Tibial artery (tissue), 4 donors: ENCODE data around the gene MCTP2.

ENCODE experiments used
- DNase-seq, 2 donors: peaks; one replicate each; pipeline ENCODE4 v3.0.0-alpha.2; 2019
- H3K27ac ChIP-seq, 2 donors: fragments of 200-600 bp; sonication (generic) in 1 of 2; 1 replicate in 1 of 2; 2 replicates in 1 of 2; pipeline ENCODE4 v1.5.1; 2018 to 2019; ENCODE audit warnings: mild to moderate bottlenecking in 1 of 2
- H3K27me3 ChIP-seq, 2 donors: fragments of 200-600 bp; sonication (generic) in 1 of 2; one replicate each; pipeline versions ENCODE4 v1.5.1 to v1.6.0; 2016 to 2019
- H3K36me3 ChIP-seq, 3 donors: fragments of 200-600 bp; sonication (generic) in 2 of 3; one replicate each; pipeline ENCODE4 v1.5.1; 2016 to 2019; ENCODE audit warnings: mild to moderate bottlenecking in 2 of 3
- H3K4me1 ChIP-seq, 4 donors: fragments of 200-600 bp; sonication (generic) in 2 of 4; 1 replicate in 3 of 4; 2 replicates in 1 of 4; pipeline ENCODE4 v1.5.1; 2016 to 2019
- H3K4me3 ChIP-seq, 2 donors: fragments of 200-600 bp; sonication (generic) in 1 of 2; 1 replicate in 1 of 2; 2 replicates in 1 of 2; pipeline ENCODE4 v1.5.1; 2018 to 2019; ENCODE audit warnings: mild to moderate bottlenecking in 2 of 2
- H3K9me3 ChIP-seq, 3 donors: fragments of 200-600 bp; sonication (generic) in 1 of 3; one replicate each; pipeline ENCODE4 v1.5.1; 2016 to 2019
- intact Hi-C: fragments of 100-400 bp; cut with DNase I; formaldehyde crosslinking; loops from one replicate; pipeline ENCODE4 v1.15.0; 2023; ENCODE audit warnings: low total_unique reads
- TF ChIP-seq, protein P1 (sequence below), 2 experiments: fragments of 200-600 bp in 1 of 2; fragments of 450-650 bp in 1 of 2; IDR thresholded peaks; one replicate each; pipeline ENCODE4 v1.5.1; 2017 to 2019; ENCODE audit warnings: antibody characterized with exemption in 2 of 2, mild to moderate bottlenecking in 1 of 2, moderate library complexity in 1 of 2

The MCTP2 gene

DNA sequence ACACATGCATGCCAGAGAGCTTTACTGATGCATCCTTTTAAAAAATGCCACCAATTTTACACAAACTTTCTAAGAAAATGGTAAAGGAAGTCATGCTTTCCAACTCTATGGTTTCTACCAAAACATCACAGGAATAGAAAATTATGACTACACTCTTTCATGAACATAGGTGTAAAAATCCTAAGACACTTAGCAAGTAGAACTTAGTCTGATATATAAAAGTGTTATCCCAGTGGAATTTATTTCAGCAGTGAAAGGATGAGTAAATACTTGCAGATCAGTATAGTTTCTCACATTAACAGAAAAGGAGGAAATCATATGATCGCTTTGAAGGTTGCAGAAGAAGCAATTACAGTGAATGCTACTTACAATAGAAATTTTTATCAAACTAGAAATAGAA is 43.4 kb downstream of the MCTP2 start:
- TF ChIP-seq, protein P1, sequence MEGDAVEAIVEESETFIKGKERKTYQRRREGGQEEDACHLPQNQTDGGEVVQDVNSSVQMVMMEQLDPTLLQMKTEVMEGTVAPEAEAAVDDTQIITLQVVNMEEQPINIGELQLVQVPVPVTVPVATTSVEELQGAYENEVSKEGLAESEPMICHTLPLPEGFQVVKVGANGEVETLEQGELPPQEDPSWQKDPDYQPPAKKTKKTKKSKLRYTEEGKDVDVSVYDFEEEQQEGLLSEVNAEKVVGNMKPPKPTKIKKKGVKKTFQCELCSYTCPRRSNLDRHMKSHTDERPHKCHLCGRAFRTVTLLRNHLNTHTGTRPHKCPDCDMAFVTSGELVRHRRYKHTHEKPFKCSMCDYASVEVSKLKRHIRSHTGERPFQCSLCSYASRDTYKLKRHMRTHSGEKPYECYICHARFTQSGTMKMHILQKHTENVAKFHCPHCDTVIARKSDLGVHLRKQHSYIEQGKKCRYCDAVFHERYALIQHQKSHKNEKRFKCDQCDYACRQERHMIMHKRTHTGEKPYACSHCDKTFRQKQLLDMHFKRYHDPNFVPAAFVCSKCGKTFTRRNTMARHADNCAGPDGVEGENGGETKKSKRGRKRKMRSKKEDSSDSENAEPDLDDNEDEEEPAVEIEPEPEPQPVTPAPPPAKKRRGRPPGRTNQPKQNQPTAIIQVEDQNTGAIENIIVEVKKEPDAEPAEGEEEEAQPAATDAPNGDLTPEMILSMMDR (IDR thresholded peaks at IDR 0.05) = no peak
- intact Hi-C loops = no loop called here
- no peak for DNase-seq
- Histone ChIP-seq H3K4me1 (no peaks in the 10 kb centered on the region), H3K9me3 (no peaks in the 10 kb centered on the region), H3K4me3 (no peak overlapping the region), H3K27me3 (no peaks in the 10 kb centered on the region), H3K27ac (no peak overlapping the region), H3K36me3 (no peaks in the 10 kb centered on the region)

- H3K27ac ChIP-seq = no peak overlapping the region
- H3K27me3 ChIP-seq = no peaks in the 10 kb centered on the region
- intact Hi-C loops = no loop called here
These were observed 46.1 kb downstream of the MCTP2 start for GRCh38 chr15:94277485-94277884.

DNA sequence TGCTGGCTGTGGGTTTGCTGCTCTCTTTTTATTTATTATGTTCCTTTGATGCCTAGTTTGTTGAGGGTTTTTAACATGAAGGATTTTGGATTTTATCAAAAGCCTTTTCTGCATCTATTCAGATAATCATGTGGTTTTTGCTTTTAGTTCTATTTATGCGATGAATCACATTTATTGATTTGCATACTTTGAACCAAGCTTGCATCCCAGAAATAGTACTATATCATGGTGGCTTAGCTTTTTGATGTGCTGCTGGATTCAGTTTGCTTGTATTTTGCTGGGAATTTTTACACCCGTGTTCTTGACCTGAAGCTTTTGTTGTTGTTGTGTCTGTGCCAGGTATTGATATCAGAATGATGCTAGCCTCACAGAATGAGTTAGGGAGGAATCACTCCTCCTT is 48.4 kb downstream of the MCTP2 start:
- intact Hi-C loops = no loop called here
- TF ChIP-seq, protein P1 (IDR thresholded peaks at IDR 0.05) = no peak

More at GRCh38 chr15:94277485-94277884, 46.1 kb downstream of the MCTP2 start:
- DNase-seq = no peak
- Histone ChIP-seq H3K4me1 (no peaks in the 10 kb centered on the region), H3K36me3 (no peaks in the 10 kb centered on the region), H3K9me3 (no peaks in the 10 kb centered on the region), H3K4me3 (no peak overlapping the region)
- TF ChIP-seq, protein P1 (IDR thresholded peaks at IDR 0.05) = no peak

GRCh38 chr15:94280301-94280700 is 48.9 kb downstream of the MCTP2 start:
- no peak overlapping the region for H3K4me3 ChIP-seq
- no peak for DNase-seq
- intact Hi-C loops = no loop called here
- no peak overlapping the region for H3K27ac ChIP-seq
- no peaks in the 10 kb centered on the region for H3K4me1 ChIP-seq
- no peaks in the 10 kb centered on the region for H3K9me3 ChIP-seq
- no peaks in the 10 kb centered on the region for H3K27me3 ChIP-seq
- TF ChIP-seq, protein P1 (IDR thresholded peaks at IDR 0.05) = no peak
- no peaks in the 10 kb centered on the region for H3K36me3 ChIP-seq

More for the DNA sequence above, 48.4 kb downstream of the MCTP2 start:
- Histone ChIP-seq H3K36me3 (no peaks in the 10 kb centered on the region), H3K9me3 (no peaks in the 10 kb centered on the region), H3K4me1 (no peaks in the 10 kb centered on the region), H3K4me3 (no peak overlapping the region), H3K27ac (no peak overlapping the region), H3K27me3 (no peaks in the 10 kb centered on the region)
- DNase-seq = no peak

DNA sequence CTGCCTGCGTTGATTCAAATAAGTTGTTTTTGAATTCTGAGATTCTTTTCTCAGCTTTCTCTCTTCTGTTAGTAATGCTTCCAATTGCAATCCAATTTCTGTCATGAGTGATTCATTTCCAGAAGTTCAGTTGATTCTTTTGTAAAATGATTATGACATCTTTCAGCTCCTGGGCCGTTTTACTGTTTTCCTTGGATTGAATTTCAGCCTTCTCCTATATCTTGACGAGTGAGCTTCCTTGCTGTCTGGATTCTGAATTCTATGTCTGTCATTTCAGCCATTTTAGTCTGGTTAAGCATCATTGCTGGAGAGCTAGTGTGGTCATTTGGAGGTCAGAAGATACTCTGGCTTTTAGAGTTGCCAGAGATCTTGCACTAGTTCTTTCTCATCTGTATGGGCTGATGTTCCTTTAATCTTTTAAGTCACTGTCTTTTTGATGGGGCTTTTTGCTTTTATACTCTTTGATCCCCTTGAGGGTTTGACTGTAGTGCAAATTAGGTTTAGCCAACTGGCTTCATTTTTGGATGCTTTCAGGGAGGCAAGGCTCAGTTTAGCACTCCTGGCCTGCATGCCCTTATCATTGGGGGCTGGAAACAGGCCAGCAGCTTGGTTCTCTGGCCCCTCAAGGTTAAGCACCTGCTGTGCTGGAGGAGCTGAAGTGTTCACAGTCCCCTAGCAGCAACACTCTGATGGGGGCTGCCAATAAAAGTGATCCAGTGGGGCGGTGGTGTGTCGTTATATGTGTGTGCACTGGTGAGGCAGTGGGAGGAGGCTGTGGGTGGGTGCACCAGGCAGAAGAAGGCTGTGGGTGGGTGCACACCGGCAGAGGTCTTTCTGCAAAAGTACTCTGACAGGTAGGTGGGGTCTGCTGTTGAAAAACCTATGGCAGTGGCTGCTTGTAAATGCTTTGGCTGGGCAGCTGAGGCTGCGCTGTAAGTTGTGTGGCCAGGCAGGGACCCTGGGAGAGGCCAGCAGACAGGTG is 51.2 kb downstream of the MCTP2 start:
- intact Hi-C loops = no loop called here
- TF ChIP-seq, protein P1 (IDR thresholded peaks at IDR 0.05) = no peak
- DNase-seq = no peak
- no peaks in the 10 kb centered on the region for H3K4me1 ChIP-seq
- H3K36me3 ChIP-seq = no peaks in the 10 kb centered on the region
- H3K4me3 ChIP-seq = no peak overlapping the region
- no peaks in the 10 kb centered on the region for H3K27me3 ChIP-seq
- no peaks in the 10 kb centered on the region for H3K9me3 ChIP-seq
- H3K27ac ChIP-seq = no peak overlapping the region
